ENCODE results near the gene TTN.

- no peak for TF ChIP-seq POLR2A (IDR thresholded peaks at IDR 0.05)
- no peak for TF ChIP-seq CTCF (IDR thresholded peaks at IDR 0.05)
These were observed 174.5 kb downstream of the TTN start for GRCh38 chr2:178632729-178633128.

Measured in testis (tissue), 2 donors.